ENCODE results near the gene SPAST.
"Not testable (repeated sequence)": the region's sequence is repeated elsewhere in the genome, so short reads cannot be mapped to it uniquely, and the experiment has no call there.

The SPAST gene

DNA sequence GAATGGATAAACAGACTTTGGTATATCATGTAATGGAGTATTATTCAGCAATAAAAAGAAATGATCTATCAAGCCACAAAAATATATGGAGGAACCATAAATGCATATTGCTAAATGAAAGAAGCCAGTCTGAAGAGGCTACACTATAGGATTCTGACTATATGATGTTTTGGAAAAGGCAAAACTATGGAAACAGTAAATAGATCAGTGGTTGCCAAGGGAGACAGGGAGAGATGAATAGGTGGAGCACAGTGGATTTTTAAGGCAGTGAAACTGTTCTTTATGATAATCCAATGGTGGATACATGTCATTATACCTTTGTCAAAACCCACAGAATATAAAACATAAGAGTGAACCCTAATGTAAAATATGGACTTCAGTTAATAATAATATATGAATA, 61.3 kb downstream of the SPAST start:
- no peak for DNase-seq (ENCODE audit: low spot score)

DNA sequence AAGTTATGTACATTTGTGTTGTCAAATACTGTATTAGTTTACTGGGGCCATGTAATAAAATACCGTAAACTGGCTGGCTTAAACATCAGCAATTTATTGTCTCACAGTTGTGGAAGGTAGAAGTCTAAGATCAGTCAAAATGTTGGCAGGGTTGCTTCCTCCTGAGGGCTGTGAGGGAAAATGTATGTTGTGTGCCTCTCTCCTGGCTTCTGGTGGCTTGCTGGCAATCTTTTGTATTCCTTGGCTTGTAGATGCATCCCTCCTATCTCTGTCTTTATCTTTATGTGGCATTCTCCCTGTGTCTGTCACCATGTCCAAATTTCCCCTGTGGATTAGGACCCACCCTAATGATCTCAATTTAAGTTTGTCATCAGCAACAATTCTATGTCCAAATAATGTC, 65.3 kb downstream of the SPAST start:
- DNase-seq (ENCODE audit: low spot score), result no peak

DNA sequence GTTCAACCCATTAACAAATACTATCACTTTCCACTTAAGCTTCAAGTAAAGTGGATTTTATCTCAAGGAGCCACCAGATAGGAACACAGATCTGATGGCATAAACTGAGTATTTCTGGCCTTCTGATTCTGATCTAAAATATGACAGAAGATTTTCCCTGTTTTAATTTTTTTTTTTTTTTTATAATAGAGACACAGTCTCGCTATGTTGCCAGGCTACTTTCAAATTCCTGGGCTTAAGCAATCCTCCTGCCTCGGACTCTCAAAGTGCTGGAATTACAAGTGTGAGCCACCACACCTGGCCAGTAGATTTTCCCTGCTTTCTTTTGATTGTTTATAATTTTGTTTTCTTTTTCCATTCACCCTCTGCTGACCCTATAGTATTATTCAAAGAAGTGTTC, 65.7 kb downstream of the SPAST start:
- no peak for DNase-seq (ENCODE audit: low spot score)

DNA sequence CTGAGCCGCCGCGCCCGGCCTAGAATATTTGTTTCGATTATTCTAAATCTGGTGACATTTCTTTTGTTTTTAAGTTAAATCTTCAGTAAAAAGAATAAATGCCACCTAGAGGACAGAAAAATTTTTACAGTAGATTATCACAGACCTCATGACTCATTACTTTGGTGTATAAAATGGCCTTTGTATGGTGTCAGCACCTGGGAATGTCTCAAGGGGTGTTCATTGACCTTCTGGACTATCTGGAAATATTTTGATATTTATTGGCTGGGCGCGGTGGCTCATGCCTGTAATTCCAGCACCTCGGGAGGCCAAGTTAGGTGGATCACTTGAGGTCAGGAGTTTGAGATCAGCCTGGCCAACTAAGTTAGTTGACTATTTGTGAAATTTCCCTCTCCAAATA, 72.1 kb downstream of the SPAST start:
- no peak for DNase-seq (ENCODE audit: low spot score)

DNA sequence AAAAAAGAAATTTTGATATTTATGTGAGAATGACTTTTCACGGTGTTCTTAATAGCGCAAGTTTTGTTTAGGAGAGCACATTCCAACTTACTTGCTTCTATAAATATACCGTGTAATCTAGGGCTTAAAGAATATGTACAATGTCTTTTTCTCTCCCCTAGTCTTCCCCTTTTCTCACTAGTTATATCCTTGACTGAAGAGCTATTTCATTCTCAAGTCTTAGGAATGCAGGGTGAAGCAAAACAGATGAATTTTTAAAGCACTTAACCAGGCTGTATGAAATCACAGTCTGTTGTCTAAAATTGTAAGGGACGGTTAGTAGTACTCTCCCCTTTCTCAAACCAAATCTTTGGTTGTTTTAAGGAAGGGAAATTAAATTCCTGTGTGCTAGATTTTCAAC, 72.7 kb downstream of the SPAST start:
- DNase-seq (ENCODE audit: low spot score), result no peak

DNA sequence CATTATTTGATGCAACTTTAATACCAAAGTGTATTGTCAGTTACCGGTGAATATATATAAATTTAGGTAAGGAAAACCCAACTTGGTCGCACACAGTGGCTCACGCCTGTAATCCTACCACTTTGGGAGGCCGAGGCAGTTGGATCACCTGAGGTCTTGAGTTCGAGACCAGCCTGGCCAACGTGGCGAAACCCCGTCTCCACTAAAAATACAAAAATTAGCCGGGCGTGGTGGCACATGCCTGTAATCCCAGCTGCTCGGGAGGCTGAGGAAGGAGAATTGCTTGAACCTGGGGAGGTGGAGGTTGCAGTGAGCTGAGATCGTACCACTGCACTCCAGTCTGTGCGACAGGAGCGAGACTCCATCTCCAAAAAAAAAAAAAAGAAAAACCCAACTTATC, 88.2 kb downstream of the SPAST start:
- DNase-seq (ENCODE audit: low spot score), result not testable (repeated sequence)

DNA sequence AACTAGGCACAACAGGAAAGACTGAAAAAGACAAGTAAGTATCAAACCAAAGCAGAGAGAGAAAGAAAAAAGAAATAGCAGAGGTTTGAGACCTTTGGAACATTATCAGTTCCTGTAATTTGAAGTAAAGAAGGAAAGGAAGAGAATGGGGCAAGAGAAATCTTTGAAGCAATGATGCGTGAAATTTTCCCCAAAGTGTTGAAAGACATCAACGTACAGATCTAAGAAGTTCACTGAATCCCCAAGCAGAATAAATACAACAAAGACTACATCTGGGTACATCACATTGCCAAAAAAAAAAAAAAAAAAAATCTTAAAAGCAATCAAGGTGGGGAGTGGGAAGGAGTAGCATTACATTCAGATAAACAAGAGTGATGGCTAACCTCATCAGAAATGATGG, 96.3 kb downstream of the SPAST start:
- DNase-seq (ENCODE audit: low spot score), result no peak

DNA sequence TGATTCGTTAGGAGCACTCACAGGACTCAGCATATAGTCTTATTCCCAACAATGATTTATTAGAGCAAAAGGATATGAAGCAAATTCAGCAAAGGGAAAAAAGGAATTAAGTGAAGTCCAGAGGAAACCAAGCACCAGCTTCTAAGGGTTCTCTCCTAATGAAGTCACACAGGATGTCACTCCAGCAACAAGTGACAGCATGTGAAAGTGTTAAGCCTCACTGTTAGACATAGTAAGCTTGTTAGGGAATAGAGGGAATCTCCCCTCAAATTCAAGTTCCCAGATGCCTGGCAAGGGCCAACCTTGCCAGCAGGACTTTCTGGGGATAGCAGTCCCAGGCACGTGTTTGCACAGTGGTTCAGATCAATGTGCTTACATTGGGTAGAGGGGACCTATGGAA, 97.9 kb downstream of the SPAST start:
- DNase-seq (ENCODE audit: low spot score), result no peak

DNA sequence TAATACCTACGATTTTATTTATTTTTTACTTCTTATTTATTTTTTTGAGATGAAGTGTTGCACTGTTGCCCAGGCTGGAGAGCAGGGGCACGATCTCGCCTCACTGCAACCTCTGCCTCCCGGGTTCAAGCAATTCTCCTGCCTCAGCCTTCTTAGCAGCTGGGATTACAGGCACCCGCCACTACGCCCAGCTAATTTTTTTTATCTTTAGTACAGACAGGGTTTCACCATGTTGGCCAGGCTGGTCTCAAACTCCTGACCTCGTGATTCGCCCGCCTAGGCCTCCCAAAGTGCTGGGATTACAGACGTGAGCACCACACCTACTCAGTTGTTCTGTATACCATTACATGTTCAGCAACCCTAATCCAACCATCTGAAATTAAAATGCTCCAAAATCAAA, 100.9 kb downstream of the SPAST start:
- DNase-seq (ENCODE audit: low spot score), result not testable (repeated sequence)

DNA sequence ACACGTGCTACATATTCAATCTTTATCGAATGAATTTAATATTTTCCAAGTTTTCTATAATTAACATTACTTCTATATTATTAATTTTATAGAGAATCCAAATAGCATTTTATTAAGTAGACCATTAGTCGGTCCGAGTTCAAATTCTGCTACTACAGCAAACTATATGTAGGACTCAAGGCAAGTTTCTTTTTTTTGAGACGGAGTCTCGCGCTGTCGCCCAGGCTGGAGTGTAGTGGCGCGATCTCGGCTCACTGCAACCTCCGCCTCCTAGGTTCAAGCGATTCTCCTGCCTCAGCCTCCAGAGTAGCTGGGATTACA, 101.6 kb downstream of the SPAST start:
- not testable (repeated sequence) for DNase-seq (ENCODE audit: low spot score)

DNA sequence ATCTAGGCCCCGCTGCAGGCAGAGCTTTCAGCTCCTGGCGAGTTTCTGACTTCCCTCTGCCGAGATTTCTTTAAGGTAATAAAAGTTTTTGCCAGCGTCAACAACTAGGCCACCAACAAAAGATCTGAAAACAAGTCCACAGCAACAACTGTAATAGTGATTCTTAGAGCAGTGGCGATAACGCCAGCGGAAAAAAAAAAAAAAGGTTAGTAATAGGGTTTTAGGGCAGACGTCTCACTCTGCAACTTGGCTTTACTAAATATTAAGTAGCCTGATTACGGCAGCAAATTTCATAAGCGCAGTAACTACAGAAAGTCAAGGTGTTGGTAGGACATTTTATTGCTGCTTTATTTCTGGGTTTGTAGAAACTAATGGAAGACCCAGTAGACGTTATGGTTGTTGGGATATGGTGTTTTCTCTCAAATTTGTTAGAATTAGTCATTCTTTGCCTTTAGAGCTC, 102.8 kb downstream of the SPAST start:
- no peak for DNase-seq (ENCODE audit: low spot score)

DNA sequence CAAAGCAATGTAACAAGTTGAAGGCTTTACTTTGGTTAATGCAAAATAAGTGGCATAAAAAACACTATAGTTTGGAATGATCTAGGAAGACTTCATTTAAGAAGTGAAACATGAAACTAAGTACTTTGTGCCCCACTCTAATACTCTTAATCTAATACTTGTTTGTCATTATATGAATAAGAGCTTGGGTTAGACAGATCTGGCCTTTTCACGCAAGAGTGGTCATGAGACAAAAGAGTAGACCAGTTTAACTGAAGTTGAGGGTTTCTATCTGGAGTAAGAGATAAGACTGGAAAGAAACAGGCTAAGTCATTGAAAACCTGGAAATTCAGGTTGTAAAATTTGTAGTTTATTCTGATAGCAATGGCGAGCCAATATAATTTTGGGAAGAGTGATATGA, 105.2 kb downstream of the SPAST start:
- no peak for DNase-seq (ENCODE audit: low spot score)

DNA sequence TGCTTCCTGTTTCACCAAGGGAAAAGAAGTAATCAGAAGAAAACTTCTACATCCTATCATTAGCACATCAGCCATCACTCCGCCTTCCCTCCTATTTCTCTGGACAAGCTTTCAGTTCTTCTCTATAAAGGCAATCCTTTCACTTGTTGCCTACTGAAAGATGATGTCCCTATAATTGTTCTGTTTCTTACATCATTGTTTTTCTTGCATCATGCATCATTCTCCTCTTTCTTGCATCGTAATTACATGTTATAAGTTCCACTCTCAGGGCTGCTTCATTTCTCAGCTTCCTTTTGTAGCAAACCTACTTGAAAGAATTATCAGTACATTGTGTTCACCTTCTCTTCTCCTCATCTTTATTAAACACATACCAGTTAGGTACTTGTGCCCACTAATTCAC, 109.5 kb downstream of the SPAST start:
- no peak for DNase-seq (ENCODE audit: low spot score)

DNA sequence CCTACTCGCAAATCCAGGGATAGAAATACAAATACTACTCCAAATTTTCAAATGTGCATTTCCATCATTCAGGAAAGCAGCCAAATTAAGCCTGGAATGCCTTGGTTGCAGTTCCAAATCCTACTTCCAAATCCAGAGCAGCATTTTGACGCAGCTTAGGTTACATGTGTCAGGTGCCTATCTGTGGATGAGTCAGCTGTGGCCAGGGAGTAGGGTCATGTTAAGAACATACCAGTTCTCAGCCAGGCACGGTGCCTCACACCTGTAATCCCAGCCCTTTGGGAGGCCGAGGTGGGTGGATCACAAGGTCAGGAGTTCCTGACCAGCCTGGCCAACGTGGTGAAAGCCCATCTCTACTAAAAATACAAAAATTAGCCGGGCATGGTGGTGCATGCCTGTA, 119.3 kb downstream of the SPAST start:
- DNase-seq (ENCODE audit: low spot score), result no peak

DNA sequence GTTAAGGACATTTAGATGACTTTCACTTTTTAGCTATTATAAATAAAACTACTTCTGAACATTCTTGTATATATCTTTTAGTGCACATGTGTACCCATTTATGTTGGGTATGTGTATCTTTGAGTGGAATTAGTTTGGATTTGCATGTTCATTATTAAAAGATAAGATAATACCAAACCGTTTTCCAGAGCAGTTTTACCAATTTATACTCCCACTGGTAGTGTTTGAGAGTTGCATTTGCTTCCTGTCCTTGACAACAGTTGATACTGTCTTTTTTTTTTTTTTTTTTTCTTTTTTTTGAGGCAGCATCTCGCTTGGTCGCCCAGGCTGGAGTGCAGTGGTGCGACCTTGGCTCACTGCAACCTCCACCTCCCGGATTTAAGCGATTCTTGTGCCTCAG, 125.7 kb downstream of the SPAST start:
- no peak for DNase-seq (ENCODE audit: low spot score)

DNA sequence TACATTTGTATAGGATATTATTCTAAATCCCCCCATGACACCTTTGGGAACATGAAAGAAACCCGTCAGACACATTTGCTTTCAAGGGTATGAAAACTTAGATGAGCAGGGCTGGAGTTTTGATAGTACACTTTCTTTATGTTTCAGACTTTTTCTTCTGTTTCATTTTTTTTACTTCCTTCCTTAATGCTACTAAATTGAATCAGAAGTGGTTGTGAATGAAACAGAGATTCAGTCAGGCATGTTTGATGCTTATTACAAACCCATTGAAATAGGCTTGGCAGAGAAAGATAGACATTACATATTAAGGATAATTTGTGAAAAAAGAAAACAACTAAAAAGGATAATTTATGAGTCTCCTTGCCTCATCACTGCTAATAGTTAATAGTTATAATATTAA, 129.1 kb downstream of the SPAST start:
- no peak for DNase-seq (ENCODE audit: low spot score)

DNA sequence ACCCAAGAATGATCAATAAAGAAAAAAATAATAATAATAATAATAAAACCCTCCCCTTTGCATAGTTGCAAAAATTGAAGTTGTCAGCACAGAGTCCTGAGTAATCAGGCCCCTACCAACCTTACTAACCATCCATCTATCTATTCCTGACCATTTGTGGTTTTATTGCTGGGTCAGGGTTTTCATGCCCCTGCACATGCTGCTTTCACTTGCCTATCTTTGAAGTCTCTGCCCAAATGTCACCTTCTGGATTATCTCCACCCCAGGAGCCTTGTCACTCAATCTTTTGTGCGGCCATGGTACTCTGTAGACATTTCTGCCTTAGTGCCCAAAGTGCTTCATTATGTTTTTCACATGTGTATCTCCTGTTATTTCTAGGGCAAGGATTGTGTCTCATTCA, 137.5 kb downstream of the SPAST start:
- DNase-seq (ENCODE audit: low spot score), result no peak

DNA sequence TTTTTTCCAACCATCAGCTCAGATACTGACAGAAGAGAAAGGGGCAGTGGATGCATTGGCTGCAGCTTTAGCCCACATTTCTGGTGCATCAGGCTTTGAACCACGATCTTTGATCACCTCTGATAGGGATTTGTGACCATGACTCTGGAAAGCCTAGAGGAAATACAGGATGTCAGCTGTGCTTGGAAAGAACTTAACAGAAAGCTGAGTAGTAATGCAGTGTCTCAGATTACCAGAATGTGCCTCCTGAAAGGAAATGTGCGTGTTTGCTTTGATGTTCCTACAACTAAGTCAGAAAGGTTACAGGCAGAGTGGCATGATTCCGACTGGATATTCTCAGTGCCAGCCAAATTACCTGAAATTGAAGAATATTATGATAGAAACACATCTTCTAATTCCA, 140.1 kb downstream of the SPAST start:
- DNase-seq (ENCODE audit: low spot score), result not testable (repeated sequence)
